SU-DHL-6 (cell line): Measurements from ENCODE around the gene OSTM1.
"Not testable (repeated sequence)": the region's sequence is repeated elsewhere in the genome, so short reads cannot be mapped to it uniquely, and the experiment has no call there.

Source experiments
- H2AFZ ChIP-seq: fragments of 200-600 bp; sonication (generic); 2 replicates; pipeline ENCODE4 v1.6.1; 2014; ENCODE audit warnings: low read depth, mild to moderate bottlenecking, moderate library complexity, mixed read lengths, antibody characterized with exemption, low read length; ENCODE audit not compliant: severe bottlenecking
- H3F3A ChIP-seq: fragments of 200-600 bp; shearing (Covaris generic); 2 replicates; pipeline ENCODE4 v1.6.0; 2016; ENCODE audit warnings: antibody characterized with exemption, mild to moderate bottlenecking; ENCODE audit not compliant: insufficient read depth
- H3K27ac ChIP-seq: fragments of 200-600 bp; sonication (generic); 2 replicates; pipeline ENCODE4 v1.5.1; 2016; ENCODE audit warnings: low read depth, mild to moderate bottlenecking, low read length, moderate library complexity, mixed read lengths
- H3K27me3 ChIP-seq: fragments of 200-600 bp; sonication (generic), shearing (Covaris generic); 2 replicates; pipeline ENCODE4 v1.6.0; 2014; ENCODE audit warnings: mild to moderate bottlenecking, low read length
- H3K36me3 ChIP-seq: fragments of 200-600 bp; sonication (generic); 2 replicates; pipeline ENCODE4 v1.6.1; 2014; ENCODE audit warnings: mild to moderate bottlenecking, low read length, mixed read lengths
- H3K4me2 ChIP-seq: fragments of 300-600, 200-600 bp; shearing (Covaris generic), sonication (generic); 2 replicates; pipeline ENCODE4 v1.6.0; 2014; ENCODE audit warnings: low read length, low read depth, mild to moderate bottlenecking; ENCODE audit not compliant: poor library complexity, severe bottlenecking
- H3K4me3 ChIP-seq: fragments of 200-600 bp; sonication (generic); 2 replicates; pipeline ENCODE4 v1.5.1; 2014; ENCODE audit warnings: antibody characterized with exemption, low read length, mild to moderate bottlenecking, mixed read lengths; ENCODE audit not compliant: insufficient read depth, poor library complexity, severe bottlenecking
- H3K79me2 ChIP-seq: fragments of 200-600 bp; sonication (generic); 2 replicates; pipeline ENCODE4 v1.6.1; 2014; ENCODE audit warnings: mild to moderate bottlenecking, low read length, moderate library complexity; ENCODE audit not compliant: insufficient read depth
- H3K9ac ChIP-seq: fragments of 200-600 bp; sonication (generic); 2 replicates; pipeline ENCODE4 v1.7.0; 2014; ENCODE audit warnings: mild to moderate bottlenecking, low read length
- H3K9me2 ChIP-seq: fragments of 200-600 bp; sonication (generic); replicated peaks from 2 replicates; pipeline ENCODE4 v1.6.1; 2014; ENCODE audit warnings: low read length; ENCODE audit not compliant: insufficient read depth
- H3K9me3 ChIP-seq: fragments of 200-600 bp; sonication (generic); 2 replicates; pipeline ENCODE4 v1.6.1; 2014; ENCODE audit warnings: low read length, mixed read lengths; ENCODE audit not compliant: insufficient read depth
- H4K20me1 ChIP-seq: fragments of 200-600 bp; sonication (generic); 2 replicates; pipeline ENCODE4 v1.6.1; 2014; ENCODE audit warnings: low read depth, mild to moderate bottlenecking, antibody characterized with exemption, low read length, moderate library complexity, mixed read lengths
- EZH2phosphoT487 ChIP-seq: fragments of 200-600 bp; sonication (generic), shearing (Covaris generic); conservative IDR thresholded peaks from 2 replicates; pipeline ENCODE4 v1.6.1; 2018; ENCODE audit warnings: mild to moderate bottlenecking, antibody characterized with exemption, low read length, moderate library complexity, mixed read lengths
- TF ChIP-seq, protein P1 (sequence below): fragments of 200-600 bp; sonication (generic); IDR thresholded peaks from one replicate; pipeline ENCODE4 v1.5.1; 2017; ENCODE audit warnings: antibody characterized with exemption, mild to moderate bottlenecking, low read length, moderate library complexity; ENCODE audit not compliant: insufficient read depth, poor library complexity, severe bottlenecking

The OSTM1 gene

DNA sequence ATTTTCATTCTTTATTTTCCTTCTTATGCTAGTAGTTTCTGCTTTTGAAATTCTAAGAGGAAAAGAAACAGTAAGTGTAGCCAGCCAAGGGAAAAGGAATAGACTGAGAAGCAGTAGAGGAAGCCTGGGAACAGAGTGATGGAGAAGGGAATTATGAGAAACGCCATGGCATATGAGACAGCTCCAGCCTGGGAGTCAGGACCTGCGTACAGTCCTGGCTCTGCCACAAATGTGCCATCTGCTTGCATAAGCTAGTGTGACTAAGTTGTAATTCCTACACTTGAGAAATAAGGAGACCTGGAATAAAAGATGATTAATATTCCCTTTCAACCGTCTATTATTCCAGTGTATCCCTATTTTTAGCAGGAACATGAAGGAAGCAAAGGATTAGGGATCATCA lies 47.5 kb downstream of the OSTM1 start:
- H3K79me2 ChIP-seq: no peaks in the 10 kb centered on the region
- no peak overlapping the region for H3K9ac ChIP-seq
- TF ChIP-seq, protein P1, sequence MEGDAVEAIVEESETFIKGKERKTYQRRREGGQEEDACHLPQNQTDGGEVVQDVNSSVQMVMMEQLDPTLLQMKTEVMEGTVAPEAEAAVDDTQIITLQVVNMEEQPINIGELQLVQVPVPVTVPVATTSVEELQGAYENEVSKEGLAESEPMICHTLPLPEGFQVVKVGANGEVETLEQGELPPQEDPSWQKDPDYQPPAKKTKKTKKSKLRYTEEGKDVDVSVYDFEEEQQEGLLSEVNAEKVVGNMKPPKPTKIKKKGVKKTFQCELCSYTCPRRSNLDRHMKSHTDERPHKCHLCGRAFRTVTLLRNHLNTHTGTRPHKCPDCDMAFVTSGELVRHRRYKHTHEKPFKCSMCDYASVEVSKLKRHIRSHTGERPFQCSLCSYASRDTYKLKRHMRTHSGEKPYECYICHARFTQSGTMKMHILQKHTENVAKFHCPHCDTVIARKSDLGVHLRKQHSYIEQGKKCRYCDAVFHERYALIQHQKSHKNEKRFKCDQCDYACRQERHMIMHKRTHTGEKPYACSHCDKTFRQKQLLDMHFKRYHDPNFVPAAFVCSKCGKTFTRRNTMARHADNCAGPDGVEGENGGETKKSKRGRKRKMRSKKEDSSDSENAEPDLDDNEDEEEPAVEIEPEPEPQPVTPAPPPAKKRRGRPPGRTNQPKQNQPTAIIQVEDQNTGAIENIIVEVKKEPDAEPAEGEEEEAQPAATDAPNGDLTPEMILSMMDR: no peak
- no peak for TF ChIP-seq EZH2phosphoT487
- H3K36me3 ChIP-seq: no peaks in the 10 kb centered on the region
- no peak overlapping the region for H3K27ac ChIP-seq
- no peaks in the 10 kb centered on the region for H3K9me3 ChIP-seq
- H3K27me3 ChIP-seq: no peaks in the 10 kb centered on the region
- H3K4me3 ChIP-seq: no peak overlapping the region
- H2AFZ ChIP-seq: no peak overlapping the region
- H3F3A ChIP-seq: no peaks in the 10 kb centered on the region
- H4K20me1 ChIP-seq: no peaks in the 10 kb centered on the region
- H3K9me2 ChIP-seq: no peaks in the 10 kb centered on the region
- H3K4me2 ChIP-seq: no peak overlapping the region

DNA sequence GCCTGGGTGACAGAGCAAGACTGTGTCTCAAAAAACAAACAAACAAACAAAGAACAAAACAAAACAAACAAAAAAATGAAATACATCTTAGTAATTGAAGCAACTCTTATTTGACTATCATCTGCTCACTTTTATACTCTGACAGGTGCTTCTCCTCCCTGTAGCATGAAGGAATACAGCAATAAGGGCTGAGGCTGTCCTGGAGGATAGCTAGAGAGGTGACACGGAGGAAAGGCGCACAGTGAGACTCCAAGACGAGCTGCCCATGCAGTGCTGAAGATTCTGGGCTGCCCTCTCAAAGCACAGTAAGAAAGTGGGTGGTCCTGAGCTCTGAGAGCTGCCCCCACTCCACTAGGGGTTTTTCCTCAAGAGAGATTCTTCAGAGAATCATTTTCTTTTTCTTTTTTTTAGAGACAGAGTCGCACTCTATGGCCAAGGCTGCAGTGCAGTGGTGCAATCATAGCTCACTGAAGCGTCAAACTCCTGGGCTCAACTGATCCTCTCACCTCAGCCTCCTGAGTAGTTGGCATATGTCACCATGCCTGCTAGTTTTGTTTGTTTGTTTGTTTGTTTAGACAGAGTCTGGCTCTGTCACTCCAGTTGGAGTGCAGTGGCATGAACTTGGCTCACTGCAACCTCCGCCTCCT lies 50.0 kb downstream of the OSTM1 start:
- no peaks in the 10 kb centered on the region for H3K9me2 ChIP-seq
- no peaks in the 10 kb centered on the region for H3K36me3 ChIP-seq
- no peak overlapping the region for H2AFZ ChIP-seq
- no peaks in the 10 kb centered on the region for H3F3A ChIP-seq
- H3K9ac ChIP-seq: no peak overlapping the region
- H4K20me1 ChIP-seq: no peaks in the 10 kb centered on the region
- no peaks in the 10 kb centered on the region for H3K9me3 ChIP-seq
- H3K4me3 ChIP-seq: no peak overlapping the region
- H3K4me2 ChIP-seq: no peak overlapping the region
- no peaks in the 10 kb centered on the region for H3K79me2 ChIP-seq
- no peak for TF ChIP-seq EZH2phosphoT487
- TF ChIP-seq, protein P1: no peak
- H3K27ac ChIP-seq: no peak overlapping the region
- H3K27me3 ChIP-seq: no peaks in the 10 kb centered on the region

DNA sequence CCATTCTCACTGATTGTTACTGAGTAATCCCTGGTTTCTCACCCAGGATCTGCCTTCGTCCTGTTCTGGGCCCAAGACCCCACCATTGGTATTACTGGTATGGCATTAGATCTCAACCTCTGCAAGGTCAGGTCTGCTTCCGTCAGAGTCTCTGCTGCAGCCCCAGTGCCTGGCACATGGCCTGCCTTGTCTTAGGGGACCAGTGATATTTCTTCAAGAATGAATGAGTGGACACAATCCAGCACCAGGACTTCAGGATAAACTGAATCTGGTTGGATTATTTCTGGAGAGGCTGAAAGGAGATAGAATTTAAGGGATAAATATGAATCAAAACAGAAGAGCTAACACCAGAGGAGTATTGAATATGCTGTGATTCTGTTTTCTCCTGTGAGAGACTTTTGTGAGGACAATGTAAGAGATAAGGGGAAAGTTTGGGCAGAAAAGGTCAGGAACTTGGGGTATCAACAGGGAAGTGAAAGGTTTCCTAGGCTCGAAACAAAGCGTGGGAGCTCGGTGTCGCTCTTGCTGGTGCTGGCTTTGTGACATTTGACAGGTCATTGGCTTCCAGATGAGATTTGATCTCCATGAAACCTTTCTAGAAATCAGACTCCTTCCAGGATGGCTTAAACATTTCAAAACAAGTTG lies 53.9 kb downstream of the OSTM1 start:
- Histone ChIP-seq H3K27ac (no peak overlapping the region), H3K4me2 (no peak overlapping the region), H3K79me2 (no peaks in the 10 kb centered on the region), H2AFZ (no peak overlapping the region), H3K9me3 (0 out of 2 replicates have a peak, but pooled peaks cover 5% of the 10 kb centered on the region), H4K20me1 (no peaks in the 10 kb centered on the region), H3F3A (no peaks in the 10 kb centered on the region), H3K9me2 (no peaks in the 10 kb centered on the region), H3K9ac (no peak overlapping the region), H3K27me3 (no peaks in the 10 kb centered on the region), H3K4me3 (no peak overlapping the region), H3K36me3 (no peaks in the 10 kb centered on the region)
- TF ChIP-seq, protein P1: no peak
- no peak for TF ChIP-seq EZH2phosphoT487

DNA sequence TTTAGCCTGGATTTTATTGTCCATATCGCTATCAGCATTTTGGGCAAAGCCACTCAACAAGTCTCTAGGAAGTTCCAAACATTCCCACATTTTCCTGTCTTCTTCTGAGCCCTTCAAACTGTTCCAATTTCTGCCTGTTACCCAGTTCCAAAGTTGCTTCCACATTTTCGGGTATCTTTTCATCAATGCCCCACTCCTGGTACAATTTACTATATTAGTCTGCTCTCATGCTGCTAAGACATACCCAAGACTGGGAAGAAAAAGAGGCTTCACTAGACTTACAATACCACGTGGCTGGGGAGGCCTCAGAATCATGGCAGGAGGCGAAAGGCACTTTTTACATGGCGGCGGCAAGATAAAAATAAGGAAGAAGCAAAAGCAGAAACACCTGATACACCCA lies 58.3 kb downstream of the OSTM1 start:
- H3K27ac ChIP-seq, H3F3A ChIP-seq, H4K20me1 ChIP-seq, H3K4me3 ChIP-seq, H3K9me2 ChIP-seq, H3K36me3 ChIP-seq, H2AFZ ChIP-seq, H3K27me3 ChIP-seq, H3K4me2 ChIP-seq, H3K79me2 ChIP-seq, H3K9ac ChIP-seq, H3K9me3 ChIP-seq: not testable (repeated sequence)
